Measurements from ENCODE around the gene CDK1.

CDK1 gene

DNA sequence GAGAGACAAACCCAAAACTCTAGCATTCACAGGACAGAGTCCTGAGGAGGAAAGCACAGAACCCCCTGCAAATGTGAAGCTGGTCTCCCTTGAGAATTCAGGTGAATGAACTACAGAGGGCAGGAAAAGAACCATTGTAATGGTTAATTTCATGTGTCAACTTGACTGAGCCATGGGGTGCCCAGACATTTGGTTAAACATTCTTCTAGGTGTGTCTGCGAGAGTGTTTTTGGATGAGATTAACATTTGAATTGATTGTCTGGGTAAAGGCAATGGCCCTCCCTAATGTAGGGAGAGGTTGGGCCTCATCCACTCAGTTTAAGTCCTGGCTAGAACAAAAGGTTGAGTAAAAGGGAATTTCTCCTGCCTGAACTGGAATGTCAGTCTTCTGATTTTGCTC is 15.7 kb upstream of the CDK1 start:
- Histone ChIP-seq H3K4me3 (ENCODE audit: low read depth, low read length, poor library complexity, severe bottlenecking) (no peak overlapping the region), H2AFZ (ENCODE audit: low read length) (no peak overlapping the region), H3K9ac (ENCODE audit: low read length) (no peak overlapping the region), H3K27ac (ENCODE audit: low read depth, low read length, poor library complexity, severe bottlenecking) (no peak overlapping the region), H3K9me3 (ENCODE audit: low read length) (no peaks in the 10 kb centered on the region), H3K36me3 (ENCODE audit: insufficient read depth, low read length) (no peaks in the 10 kb centered on the region), H3K79me2 (ENCODE audit: insufficient read depth, low read length) (no peaks in the 10 kb centered on the region), H3K4me1 (ENCODE audit: insufficient read depth, low read length, severe bottlenecking) (no peaks in the 10 kb centered on the region), H4K20me1 (ENCODE audit: insufficient read depth, low read length) (no peaks in the 10 kb centered on the region), H3K27me3 (ENCODE audit: insufficient read depth, low read length) (no peaks in the 10 kb centered on the region), H3K9me2 (ENCODE audit: low read depth, low read length) (no peaks in the 10 kb centered on the region), H3K4me2 (ENCODE audit: low read length) (no peak overlapping the region), H3F3A (ENCODE audit: insufficient read depth, low read length) (no peaks in the 10 kb centered on the region)
- TF ChIP-seq, protein P1, sequence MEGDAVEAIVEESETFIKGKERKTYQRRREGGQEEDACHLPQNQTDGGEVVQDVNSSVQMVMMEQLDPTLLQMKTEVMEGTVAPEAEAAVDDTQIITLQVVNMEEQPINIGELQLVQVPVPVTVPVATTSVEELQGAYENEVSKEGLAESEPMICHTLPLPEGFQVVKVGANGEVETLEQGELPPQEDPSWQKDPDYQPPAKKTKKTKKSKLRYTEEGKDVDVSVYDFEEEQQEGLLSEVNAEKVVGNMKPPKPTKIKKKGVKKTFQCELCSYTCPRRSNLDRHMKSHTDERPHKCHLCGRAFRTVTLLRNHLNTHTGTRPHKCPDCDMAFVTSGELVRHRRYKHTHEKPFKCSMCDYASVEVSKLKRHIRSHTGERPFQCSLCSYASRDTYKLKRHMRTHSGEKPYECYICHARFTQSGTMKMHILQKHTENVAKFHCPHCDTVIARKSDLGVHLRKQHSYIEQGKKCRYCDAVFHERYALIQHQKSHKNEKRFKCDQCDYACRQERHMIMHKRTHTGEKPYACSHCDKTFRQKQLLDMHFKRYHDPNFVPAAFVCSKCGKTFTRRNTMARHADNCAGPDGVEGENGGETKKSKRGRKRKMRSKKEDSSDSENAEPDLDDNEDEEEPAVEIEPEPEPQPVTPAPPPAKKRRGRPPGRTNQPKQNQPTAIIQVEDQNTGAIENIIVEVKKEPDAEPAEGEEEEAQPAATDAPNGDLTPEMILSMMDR (IDR thresholded peaks at IDR 0.05; ENCODE audit: low read length): no peak
- no peak for TF ChIP-seq EZH2 (IDR thresholded peaks at IDR 0.05; ENCODE audit: borderline replicate concordance, low read length)

DNA sequence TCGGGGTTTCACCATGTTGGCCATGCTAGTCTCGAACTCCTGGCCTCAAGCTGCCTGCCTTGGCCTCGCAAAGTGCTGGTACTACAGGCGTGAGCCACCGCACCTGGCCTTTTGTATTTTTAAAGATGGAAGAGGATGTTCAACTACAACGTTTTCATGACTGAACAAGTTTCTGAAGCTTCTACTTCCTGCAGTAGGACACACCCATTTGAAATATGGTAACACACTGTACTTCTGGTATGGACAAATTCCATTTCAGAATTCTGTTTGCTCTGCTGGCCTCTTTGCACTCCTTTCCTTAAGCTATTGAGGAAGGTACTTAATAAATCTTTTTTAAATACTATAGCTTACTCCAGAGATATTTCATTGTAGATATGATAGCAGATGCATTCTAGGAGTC is 10.9 kb upstream of the CDK1 start:
- no peak overlapping the region for H3K4me2 ChIP-seq (ENCODE audit: low read length)
- TF ChIP-seq, protein P1 (IDR thresholded peaks at IDR 0.05; ENCODE audit: low read length): no peak
- TF ChIP-seq EZH2 (IDR thresholded peaks at IDR 0.05; ENCODE audit: borderline replicate concordance, low read length): no peak
- H3K27ac ChIP-seq (ENCODE audit: low read depth, low read length, poor library complexity, severe bottlenecking): no peak overlapping the region

DNA sequence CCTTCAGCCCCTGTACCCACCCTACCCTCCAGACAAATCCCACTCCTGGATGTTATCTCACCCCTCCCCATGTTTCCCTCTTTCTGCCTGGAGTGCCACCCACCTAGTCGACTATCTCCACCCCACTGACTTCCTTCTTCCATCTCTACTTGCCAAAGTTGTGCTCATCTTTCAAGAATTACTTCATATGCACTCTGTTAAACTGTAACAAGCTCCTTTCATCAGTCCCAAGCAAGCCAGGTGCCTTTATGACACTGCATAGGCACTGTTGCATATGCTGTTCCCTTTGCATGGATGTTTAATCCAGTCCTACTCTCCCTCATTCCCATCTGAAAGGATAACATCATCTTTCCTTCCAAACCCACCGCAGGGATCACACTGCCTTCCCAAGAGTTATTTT is 8.9 kb upstream of the CDK1 start:
- no peaks in the 10 kb centered on the region for H3F3A ChIP-seq (ENCODE audit: insufficient read depth, low read length)
- no peaks in the 10 kb centered on the region for H3K79me2 ChIP-seq (ENCODE audit: insufficient read depth, low read length)
- H3K4me3 ChIP-seq (ENCODE audit: low read depth, low read length, poor library complexity, severe bottlenecking): no peak overlapping the region
- no peak overlapping the region for H2AFZ ChIP-seq (ENCODE audit: low read length)
- no peaks in the 10 kb centered on the region for H3K9me2 ChIP-seq (ENCODE audit: low read depth, low read length)
- no peak for TF ChIP-seq EZH2 (IDR thresholded peaks at IDR 0.05; ENCODE audit: borderline replicate concordance, low read length)
- TF ChIP-seq, protein P1 (IDR thresholded peaks at IDR 0.05; ENCODE audit: low read length): no peak
- H3K27me3 ChIP-seq (ENCODE audit: insufficient read depth, low read length): no peaks in the 10 kb centered on the region
- no peak overlapping the region for H3K9ac ChIP-seq (ENCODE audit: low read length)
- no peaks in the 10 kb centered on the region for H3K9me3 ChIP-seq (ENCODE audit: low read length)
- no peaks in the 10 kb centered on the region for H4K20me1 ChIP-seq (ENCODE audit: insufficient read depth, low read length)
- no peaks in the 10 kb centered on the region for H3K36me3 ChIP-seq (ENCODE audit: insufficient read depth, low read length)
- no peaks in the 10 kb centered on the region for H3K4me1 ChIP-seq (ENCODE audit: insufficient read depth, low read length, severe bottlenecking)
- H3K27ac ChIP-seq (ENCODE audit: low read depth, low read length, poor library complexity, severe bottlenecking): no peak overlapping the region
- no peak overlapping the region for H3K4me2 ChIP-seq (ENCODE audit: low read length)

More for the DNA sequence above, 10.9 kb upstream of the CDK1 start:
- Histone ChIP-seq H3K36me3 (ENCODE audit: insufficient read depth, low read length) (no peaks in the 10 kb centered on the region), H3K9ac (ENCODE audit: low read length) (no peak overlapping the region), H3K4me1 (ENCODE audit: insufficient read depth, low read length, severe bottlenecking) (no peaks in the 10 kb centered on the region), H3K9me3 (ENCODE audit: low read length) (no peaks in the 10 kb centered on the region), H4K20me1 (ENCODE audit: insufficient read depth, low read length) (no peaks in the 10 kb centered on the region), H3K4me3 (ENCODE audit: low read depth, low read length, poor library complexity, severe bottlenecking) (no peak overlapping the region), H3K27me3 (ENCODE audit: insufficient read depth, low read length) (no peaks in the 10 kb centered on the region), H3K79me2 (ENCODE audit: insufficient read depth, low read length) (no peaks in the 10 kb centered on the region), H2AFZ (ENCODE audit: low read length) (no peak overlapping the region), H3K9me2 (ENCODE audit: low read depth, low read length) (no peaks in the 10 kb centered on the region), H3F3A (ENCODE audit: insufficient read depth, low read length) (no peaks in the 10 kb centered on the region)
